ENCODE data around the gene DPY19L3. TPM values are rescaled to one million over a fixed set of nuclear protein-coding genes. Genes with fewer than 3 reads are reported as not detected.

Gene DPY19L3
- total RNA-seq, 1 donor from 2014 or later = 10.3 TPM

DNA sequence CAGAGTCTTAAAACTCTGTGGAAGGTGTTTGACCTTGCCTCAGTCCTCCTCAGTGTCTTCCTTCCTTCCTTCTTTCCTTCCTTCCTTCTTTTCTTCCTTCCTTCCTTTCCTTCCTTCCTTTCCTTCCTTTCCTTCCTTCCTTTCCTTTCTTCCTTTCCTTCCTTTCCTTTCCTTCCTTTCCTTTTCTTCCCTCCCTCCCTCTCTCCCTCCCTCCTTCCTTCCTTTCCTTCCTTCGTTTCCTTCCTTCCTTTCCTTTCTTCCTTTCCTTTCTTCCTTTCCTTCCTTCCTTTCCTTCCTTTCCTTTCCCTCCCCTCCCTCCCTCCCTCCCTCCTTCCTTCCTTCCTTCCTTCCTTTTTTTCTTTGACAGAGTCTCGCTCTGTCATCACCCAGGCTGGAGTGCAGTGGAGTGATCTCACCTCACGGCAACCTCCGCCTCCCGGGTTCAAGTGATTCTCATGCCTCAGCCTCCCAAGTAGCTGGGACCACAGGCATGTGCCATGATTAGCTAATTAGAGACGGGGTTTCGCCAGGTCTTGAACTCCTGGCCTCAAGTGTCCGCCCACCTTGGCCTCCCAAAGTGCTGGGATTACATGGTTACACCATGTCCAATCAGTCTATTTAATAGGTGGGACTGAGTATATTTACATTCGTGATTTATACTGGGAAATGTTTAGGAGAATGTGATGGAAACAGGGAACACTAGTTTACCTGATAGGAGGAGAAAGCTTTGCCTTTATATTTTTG lies 43.8 kb upstream of the DPY19L3 start:
- no peak for DNase-seq (ENCODE audit: extremely low spot score in 2 of 2)
- Histone ChIP-seq H3K27me3 (no peaks in the 10 kb centered on the region), H3K27ac (no peak overlapping the region), H3K9me3 (no peaks in the 10 kb centered on the region), H3K4me3 (no peak overlapping the region), H3K4me1 (peaks cover 19% of the 10 kb centered on the region), H3K36me3 (peaks cover 0 to 44% of the 10 kb centered on the region in 2 donors)
- TF ChIP-seq POLR2A (IDR thresholded peaks at IDR 0.05) (no peak), POLR2AphosphoS5 (IDR thresholded peaks at IDR 0.05; ENCODE audit: insufficient read depth in 1 of 2, low read depth in 1 of 2) (no peak), CTCF (IDR thresholded peaks at IDR 0.05) (no peak)
- intact Hi-C loops (cut with DNase I) = no loop called here

DNA sequence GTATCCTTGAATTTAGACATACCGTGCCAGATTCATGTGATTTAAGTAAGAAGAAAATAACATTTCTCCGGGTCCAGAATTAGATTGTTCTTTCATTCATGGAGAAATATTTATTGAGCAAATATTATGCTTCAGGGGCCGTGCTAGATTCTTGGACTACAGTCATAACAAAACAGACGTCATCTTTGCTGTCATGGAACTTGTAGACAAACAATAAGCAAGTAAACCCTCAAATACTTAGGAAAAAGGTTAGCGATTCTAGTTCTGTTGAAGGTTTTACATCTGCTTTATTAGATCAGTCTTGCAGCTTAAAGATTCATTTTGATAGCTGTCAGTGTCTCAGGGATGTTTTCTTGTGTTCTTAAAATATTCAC lies 43.3 kb upstream of the DPY19L3 start:
- no peak overlapping the region for H3K27ac ChIP-seq
- H3K27me3 ChIP-seq = no peaks in the 10 kb centered on the region
- H3K4me1 ChIP-seq = peaks cover 19% of the 10 kb centered on the region
- no peaks in the 10 kb centered on the region for H3K9me3 ChIP-seq
- H3K36me3 ChIP-seq = peaks cover 0 to 38% of the 10 kb centered on the region in 2 donors
- intact Hi-C loops (cut with DNase I) = no loop called here
- TF ChIP-seq POLR2A (IDR thresholded peaks at IDR 0.05) (no peak), CTCF (IDR thresholded peaks at IDR 0.05) (no peak), POLR2AphosphoS5 (IDR thresholded peaks at IDR 0.05; ENCODE audit: insufficient read depth in 1 of 2, low read depth in 1 of 2) (no peak)
- DNase-seq (ENCODE audit: extremely low spot score in 2 of 2) = no peak
- H3K4me3 ChIP-seq = no peak overlapping the region

GRCh38 chr19:32363175-32363574 lies 42.4 kb upstream of the DPY19L3 start:
- H3K27ac ChIP-seq = peak overlapping the region; percentile 20
- no peaks in the 10 kb centered on the region for H3K27me3 ChIP-seq
- intact Hi-C loops (cut with DNase I) = no loop called here
- H3K36me3 ChIP-seq = peaks cover 0 to 31% of the 10 kb centered on the region in 2 donors
- no peak for DNase-seq (ENCODE audit: extremely low spot score in 2 of 2)
- TF ChIP-seq POLR2AphosphoS5 (IDR thresholded peaks at IDR 0.05; ENCODE audit: insufficient read depth in 1 of 2, low read depth in 1 of 2) (peak in 1 of 2 donors; percentile 56), CTCF (IDR thresholded peaks at IDR 0.05) (no peak), POLR2A (IDR thresholded peaks at IDR 0.05) (no peak)
- H3K9me3 ChIP-seq = no peaks in the 10 kb centered on the region
- H3K4me1 ChIP-seq = peaks cover 19% of the 10 kb centered on the region
- no peak overlapping the region for H3K4me3 ChIP-seq

DNA sequence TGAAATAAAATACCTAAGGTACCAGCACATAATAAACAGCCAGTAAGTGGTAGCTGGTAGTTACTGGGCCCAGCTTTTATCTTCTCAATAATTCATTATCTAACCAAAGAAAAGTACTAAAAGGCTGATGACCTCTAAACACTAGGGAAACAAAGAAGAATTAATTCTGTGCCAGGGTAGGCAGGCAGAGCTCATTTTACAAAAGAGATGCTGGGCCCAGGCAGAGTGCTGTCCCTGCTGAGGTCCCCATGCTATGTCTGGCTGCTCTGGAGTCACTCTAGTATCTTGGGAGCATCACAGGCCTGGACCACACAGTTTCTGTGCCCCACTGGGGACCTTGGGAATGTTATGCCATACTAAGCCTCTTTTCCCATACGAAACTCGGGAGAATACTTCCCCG lies 41.9 kb upstream of the DPY19L3 start:
- Histone ChIP-seq H3K27ac (peak overlapping the region; percentile 20), H3K4me1 (peaks cover 19% of the 10 kb centered on the region), H3K36me3 (peaks cover 0 to 26% of the 10 kb centered on the region in 2 donors), H3K27me3 (no peaks in the 10 kb centered on the region), H3K9me3 (no peaks in the 10 kb centered on the region), H3K4me3 (no peak overlapping the region)
- intact Hi-C loops (cut with DNase I) = no loop called here
- TF ChIP-seq POLR2A (IDR thresholded peaks at IDR 0.05) = no peak
- no peak for TF ChIP-seq POLR2AphosphoS5 (IDR thresholded peaks at IDR 0.05; ENCODE audit: insufficient read depth in 1 of 2, low read depth in 1 of 2)
- DNase-seq (ENCODE audit: extremely low spot score in 2 of 2) = no peak

GRCh38 chr19:32364040-32364439 lies 41.5 kb upstream of the DPY19L3 start:
- H3K36me3 ChIP-seq = peaks cover 0 to 22% of the 10 kb centered on the region in 2 donors
- H3K27me3 ChIP-seq = no peaks in the 10 kb centered on the region
- peak overlapping the region; percentile 20 for H3K27ac ChIP-seq
- peaks cover 19% of the 10 kb centered on the region for H3K4me1 ChIP-seq
- DNase-seq (ENCODE audit: extremely low spot score in 2 of 2) = no peak
- intact Hi-C loops (cut with DNase I) = no loop called here
- H3K4me3 ChIP-seq = no peak overlapping the region
- no peaks in the 10 kb centered on the region for H3K9me3 ChIP-seq
- no peak for TF ChIP-seq CTCF (IDR thresholded peaks at IDR 0.05)
- TF ChIP-seq POLR2AphosphoS5 (IDR thresholded peaks at IDR 0.05; ENCODE audit: insufficient read depth in 1 of 2, low read depth in 1 of 2) = no peak
- TF ChIP-seq POLR2A (IDR thresholded peaks at IDR 0.05) = no peak

Data from vagina (tissue), 2 donors.